ENCODE data around the gene PODN. TPM values are rescaled to one million over a fixed set of nuclear protein-coding genes. Genes with fewer than 3 reads are reported as not detected.

The PODN gene
- total RNA-seq, 3 donors from 2014 or later (not counting 1 experiment from before 2014, with no cell fraction given): 8.8 to 13.2 (median 11.2) TPM

GRCh38 chr1:53116933-53117600 lies 55.1 kb downstream of the PODN start:
- TF ChIP-seq CTCF (IDR thresholded peaks at IDR 0.05): no peak
- Histone ChIP-seq H3K4me3 (ENCODE audit: low read length) (no peak overlapping the region), H3K27me3 (ENCODE audit: control insufficient read depth, insufficient read depth, low read length) (no peaks in the 10 kb centered on the region), H3K36me3 (ENCODE audit: control insufficient read depth, insufficient read depth, low read length) (no peaks in the 10 kb centered on the region), H3K27ac (ENCODE audit: low read length) (no peak overlapping the region), H3K4me1 (ENCODE audit: control insufficient read depth, insufficient read depth, low read length) (no peaks in the 10 kb centered on the region), H3K9me3 (ENCODE audit: control insufficient read depth, insufficient read depth, low read length) (no peaks in the 10 kb centered on the region)
- no peak overlapping the region for H3K4me3 Mint-ChIP-seq
- DNase-seq (no peak), ATAC-seq (no peak)
- WGBS (ENCODE audit: insufficient coverage): 91% methylated on average over 11 of the region's 11 CpGs
- H3K27me3 Mint-ChIP-seq (ENCODE audit: low read depth in 2 of 2): no peaks in the 10 kb centered on the region
- intact Hi-C loops (cut with micrococcal nuclease): no loop called here
- H3K9me3 Mint-ChIP-seq: no peaks in the 10 kb centered on the region
- peaks cover 0 to 4% of the 10 kb centered on the region in 2 donors for H3K4me1 Mint-ChIP-seq
- H3K36me3 Mint-ChIP-seq: no peaks in the 10 kb centered on the region
- H3K27ac Mint-ChIP-seq: no peak overlapping the region

- H3K27me3 ChIP-seq (ENCODE audit: control insufficient read depth, insufficient read depth, low read length): no peaks in the 10 kb centered on the region
- DNase-seq (no peak), ATAC-seq (no peak)
- no peak overlapping the region for H3K4me3 ChIP-seq (ENCODE audit: low read length)
- WGBS (ENCODE audit: insufficient coverage): 83% methylated on average over 9 of the region's 9 CpGs
- no peaks in the 10 kb centered on the region for H3K4me1 ChIP-seq (ENCODE audit: control insufficient read depth, insufficient read depth, low read length)
- Mint-ChIP-seq H3K27me3 (ENCODE audit: low read depth in 2 of 2) (no peaks in the 10 kb centered on the region), H3K4me3 (no peak overlapping the region), H3K9me3 (no peaks in the 10 kb centered on the region), H3K27ac (no peak overlapping the region), H3K4me1 (no peaks in the 10 kb centered on the region), H3K36me3 (no peaks in the 10 kb centered on the region)
- intact Hi-C loops (cut with micrococcal nuclease): no loop called here
- no peak overlapping the region for H3K27ac ChIP-seq (ENCODE audit: low read length)
- H3K36me3 ChIP-seq (ENCODE audit: control insufficient read depth, insufficient read depth, low read length): no peaks in the 10 kb centered on the region
- no peaks in the 10 kb centered on the region for H3K9me3 ChIP-seq (ENCODE audit: control insufficient read depth, insufficient read depth, low read length)
- TF ChIP-seq CTCF (IDR thresholded peaks at IDR 0.05): no peak
These were observed 55.8 kb downstream of the PODN start for GRCh38 chr1:53117836-53118235.

- intact Hi-C loops (cut with micrococcal nuclease): no loop called here
- Mint-ChIP-seq H3K27ac (no peak overlapping the region), H3K9me3 (no peaks in the 10 kb centered on the region), H3K36me3 (no peaks in the 10 kb centered on the region), H3K27me3 (ENCODE audit: low read depth in 2 of 2) (no peaks in the 10 kb centered on the region), H3K4me3 (no peak overlapping the region), H3K4me1 (peaks cover 7 to 15% of the 10 kb centered on the region in 2 donors)
- no peak for ATAC-seq
- Histone ChIP-seq H3K36me3 (ENCODE audit: control insufficient read depth, insufficient read depth, low read length) (no peaks in the 10 kb centered on the region), H3K27me3 (ENCODE audit: control insufficient read depth, insufficient read depth, low read length) (no peaks in the 10 kb centered on the region), H3K27ac (ENCODE audit: low read length) (no peak overlapping the region), H3K9me3 (ENCODE audit: control insufficient read depth, insufficient read depth, low read length) (no peaks in the 10 kb centered on the region), H3K4me3 (ENCODE audit: low read length) (no peak overlapping the region), H3K4me1 (ENCODE audit: control insufficient read depth, insufficient read depth, low read length) (peaks cover 5% of the 10 kb centered on the region)
- 87% methylated on average over 11 of the region's 12 CpGs for WGBS (ENCODE audit: insufficient coverage)
- DNase-seq: no peak
- no peak for TF ChIP-seq CTCF (IDR thresholded peaks at IDR 0.05)
These were observed 58.6 kb downstream of the PODN start for GRCh38 chr1:53120659-53121058.

All from natural killer cell (primary cell).